ENCODE data around the gene SLC9A6.

Gene SLC9A6

GRCh38 chrX:135982860-135983259 lies 2.4 kb upstream of the SLC9A6 start:
- H3K4me3 ChIP-seq (ENCODE audit: low read depth, low read length) = no peak overlapping the region
- no peaks in the 10 kb centered on the region for H3K27me3 ChIP-seq (ENCODE audit: control insufficient read depth, insufficient read depth, low read length)
- no peaks in the 10 kb centered on the region for H3K36me3 ChIP-seq (ENCODE audit: control insufficient read depth, insufficient read depth, low read length)
- H3K9me3 ChIP-seq (ENCODE audit: control insufficient read depth, insufficient read depth, low read depth, low read length) = no peaks in the 10 kb centered on the region
- H3K4me1 ChIP-seq (ENCODE audit: control insufficient read depth, insufficient read depth, low read length) = peaks cover 16% of the 10 kb centered on the region
- H3K27ac ChIP-seq (ENCODE audit: low read depth, low read length) = no peak overlapping the region
- H3K9ac ChIP-seq (ENCODE audit: low read length) = no peak overlapping the region

DNA sequence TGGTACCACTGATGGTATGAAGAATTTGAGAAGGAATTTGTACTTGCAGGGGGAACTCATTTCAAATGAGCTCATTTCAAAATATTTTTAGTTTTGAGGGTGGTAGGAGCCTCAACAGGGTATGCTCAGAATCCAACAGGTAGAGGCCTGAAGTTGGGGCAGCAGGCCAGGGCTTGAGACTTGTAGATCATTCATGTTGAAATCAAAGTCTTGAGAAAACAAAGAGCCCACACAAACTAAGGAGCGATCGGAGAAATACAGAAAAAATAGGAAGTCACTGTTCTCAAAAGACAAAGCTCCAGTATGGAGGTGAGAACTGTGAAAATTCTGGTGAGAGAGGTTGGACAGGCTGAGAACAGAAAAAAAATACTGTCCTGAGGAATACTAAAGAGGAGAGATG lies 979 bp upstream of the SLC9A6 start:
- no peak overlapping the region for H3K9ac ChIP-seq (ENCODE audit: low read length)
- H3K4me3 ChIP-seq (ENCODE audit: low read depth, low read length) = peak overlapping the region; percentile 98

GRCh38 chrX:135984791-135985156 lies 461 bp upstream of the SLC9A6 start:
- Histone ChIP-seq H3K36me3 (ENCODE audit: control insufficient read depth, insufficient read depth, low read length) (no peaks in the 10 kb centered on the region), H3K9ac (ENCODE audit: low read length) (peak overlapping the region; percentile 61), H3K27ac (ENCODE audit: low read depth, low read length) (0 out of 2 replicates have a peak overlapping the region, but pooled peaks have one; percentile 2), H3K9me3 (ENCODE audit: control insufficient read depth, insufficient read depth, low read depth, low read length) (no peaks in the 10 kb centered on the region), H3K4me3 (ENCODE audit: low read depth, low read length) (peak overlapping the region; percentile 98), H3K27me3 (ENCODE audit: control insufficient read depth, insufficient read depth, low read length) (no peaks in the 10 kb centered on the region), H3K4me1 (ENCODE audit: control insufficient read depth, insufficient read depth, low read length) (peaks cover 16% of the 10 kb centered on the region)

More for the DNA sequence above, 979 bp upstream of the SLC9A6 start:
- no peaks in the 10 kb centered on the region for H3K9me3 ChIP-seq (ENCODE audit: control insufficient read depth, insufficient read depth, low read depth, low read length)
- H3K36me3 ChIP-seq (ENCODE audit: control insufficient read depth, insufficient read depth, low read length) = no peaks in the 10 kb centered on the region
- H3K27me3 ChIP-seq (ENCODE audit: control insufficient read depth, insufficient read depth, low read length) = no peaks in the 10 kb centered on the region
- no peak overlapping the region for H3K27ac ChIP-seq (ENCODE audit: low read depth, low read length)
- peaks cover 16% of the 10 kb centered on the region for H3K4me1 ChIP-seq (ENCODE audit: control insufficient read depth, insufficient read depth, low read length)

- Histone ChIP-seq H3K4me1 (ENCODE audit: control insufficient read depth, insufficient read depth, low read length) (peaks cover 16% of the 10 kb centered on the region), H3K4me3 (ENCODE audit: low read depth, low read length) (peak overlapping the region; percentile 98), H3K27me3 (ENCODE audit: control insufficient read depth, insufficient read depth, low read length) (no peaks in the 10 kb centered on the region), H3K27ac (ENCODE audit: low read depth, low read length) (no peak overlapping the region), H3K9me3 (ENCODE audit: control insufficient read depth, insufficient read depth, low read depth, low read length) (no peaks in the 10 kb centered on the region), H3K9ac (ENCODE audit: low read length) (peak overlapping the region; percentile 91), H3K36me3 (ENCODE audit: control insufficient read depth, insufficient read depth, low read length) (no peaks in the 10 kb centered on the region)
Measured at GRCh38 chrX:135985973-135986310, 707 bp downstream of the SLC9A6 start.

GRCh38 chrX:135988245-135988644 lies 3.0 kb downstream of the SLC9A6 start:
- Histone ChIP-seq H3K4me1 (ENCODE audit: control insufficient read depth, insufficient read depth, low read length) (peaks cover 16% of the 10 kb centered on the region), H3K9me3 (ENCODE audit: control insufficient read depth, insufficient read depth, low read depth, low read length) (no peaks in the 10 kb centered on the region), H3K27me3 (ENCODE audit: control insufficient read depth, insufficient read depth, low read length) (no peaks in the 10 kb centered on the region), H3K27ac (ENCODE audit: low read depth, low read length) (no peak overlapping the region), H3K36me3 (ENCODE audit: control insufficient read depth, insufficient read depth, low read length) (no peaks in the 10 kb centered on the region), H3K9ac (ENCODE audit: low read length) (no peak overlapping the region), H3K4me3 (ENCODE audit: low read depth, low read length) (no peak overlapping the region)

DNA sequence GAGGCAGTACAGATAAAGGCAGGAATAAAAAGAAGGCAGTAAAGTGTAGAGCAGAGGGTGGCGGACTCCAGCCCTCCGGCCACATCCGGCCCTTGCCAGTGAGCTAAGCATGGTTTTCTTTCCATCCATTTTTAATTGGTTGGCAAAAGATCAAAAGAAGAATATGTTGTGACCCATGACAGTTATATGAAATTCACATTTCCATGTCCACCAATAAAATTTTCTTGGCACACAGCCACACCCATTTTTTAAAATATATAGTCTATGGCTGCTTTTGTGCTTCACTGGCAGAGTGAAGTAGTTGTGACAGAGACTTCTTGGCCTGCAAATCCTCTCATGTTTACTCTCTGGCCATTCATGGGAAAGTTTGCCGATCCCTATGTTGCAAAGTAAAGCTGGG lies 29.8 kb downstream of the SLC9A6 start:
- H3K4me1 ChIP-seq (ENCODE audit: control insufficient read depth, insufficient read depth, low read length) = no peaks in the 10 kb centered on the region
- no peak overlapping the region for H3K4me3 ChIP-seq (ENCODE audit: low read depth, low read length)
- H3K9me3 ChIP-seq (ENCODE audit: control insufficient read depth, insufficient read depth, low read depth, low read length) = no peaks in the 10 kb centered on the region
- H3K27me3 ChIP-seq (ENCODE audit: control insufficient read depth, insufficient read depth, low read length) = no peaks in the 10 kb centered on the region; the same call in 1 of the 2 replicates
- no peak overlapping the region for H3K27ac ChIP-seq (ENCODE audit: low read depth, low read length)
- peaks cover 50% of the 10 kb centered on the region for H3K36me3 ChIP-seq (ENCODE audit: control insufficient read depth, insufficient read depth, low read length)
- no peak overlapping the region for H3K9ac ChIP-seq (ENCODE audit: low read length)

DNA sequence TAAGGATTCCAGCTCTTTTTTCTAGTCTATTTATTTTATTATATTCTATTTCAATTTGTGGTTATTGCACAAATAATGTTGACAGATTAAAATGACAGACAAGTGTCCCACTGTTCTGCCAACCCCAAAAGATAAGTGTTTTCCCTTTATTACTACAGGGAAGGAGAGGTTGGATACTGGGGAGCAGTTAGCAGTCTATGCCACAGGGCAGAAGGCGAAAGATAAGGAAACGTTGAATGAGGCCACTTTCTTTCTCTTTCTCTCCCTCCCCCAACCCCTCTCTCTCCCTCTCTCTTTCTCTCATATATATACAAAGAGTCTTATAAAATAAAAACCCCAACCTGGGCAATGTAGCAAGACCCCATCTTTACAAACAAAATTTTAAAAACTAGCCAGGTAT lies 31.6 kb downstream of the SLC9A6 start:
- no peaks in the 10 kb centered on the region for H3K4me1 ChIP-seq (ENCODE audit: control insufficient read depth, insufficient read depth, low read length)
- no peaks in the 10 kb centered on the region; the same call in 1 of the 2 replicates for H3K27me3 ChIP-seq (ENCODE audit: control insufficient read depth, insufficient read depth, low read length)
- H3K27ac ChIP-seq (ENCODE audit: low read depth, low read length) = no peak overlapping the region
- peaks cover 58% of the 10 kb centered on the region for H3K36me3 ChIP-seq (ENCODE audit: control insufficient read depth, insufficient read depth, low read length)
- no peak overlapping the region for H3K9ac ChIP-seq (ENCODE audit: low read length)
- H3K4me3 ChIP-seq (ENCODE audit: low read depth, low read length) = no peak overlapping the region
- no peaks in the 10 kb centered on the region for H3K9me3 ChIP-seq (ENCODE audit: control insufficient read depth, insufficient read depth, low read depth, low read length)

DNA sequence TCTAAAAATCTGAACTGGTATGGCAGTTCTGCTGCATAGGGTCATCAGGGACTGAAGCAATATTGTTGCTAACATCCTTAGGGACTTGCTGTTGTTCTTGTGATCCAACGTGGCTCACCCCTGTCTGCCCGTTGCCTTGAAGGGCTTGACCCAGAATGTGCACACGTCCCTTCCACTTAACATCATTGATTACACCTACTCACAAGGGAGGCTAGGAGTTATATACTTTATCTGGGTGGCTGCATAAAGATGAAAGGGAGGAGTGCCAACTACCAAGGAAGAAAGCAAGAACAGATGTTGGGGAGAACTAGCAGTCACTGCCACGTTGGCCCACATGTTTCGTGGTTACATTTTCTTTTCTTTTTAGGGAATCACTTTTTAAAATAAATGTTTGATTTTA lies 34.0 kb downstream of the SLC9A6 start:
- Histone ChIP-seq H3K9ac (ENCODE audit: low read length) (no peak overlapping the region), H3K9me3 (ENCODE audit: control insufficient read depth, insufficient read depth, low read depth, low read length) (no peaks in the 10 kb centered on the region), H3K27ac (ENCODE audit: low read depth, low read length) (no peak overlapping the region), H3K4me1 (ENCODE audit: control insufficient read depth, insufficient read depth, low read length) (no peaks in the 10 kb centered on the region), H3K36me3 (ENCODE audit: control insufficient read depth, insufficient read depth, low read length) (peaks cover 46% of the 10 kb centered on the region), H3K27me3 (ENCODE audit: control insufficient read depth, insufficient read depth, low read length) (no peaks in the 10 kb centered on the region; the same call in 1 of the 2 replicates), H3K4me3 (ENCODE audit: low read depth, low read length) (no peak overlapping the region)

DNA sequence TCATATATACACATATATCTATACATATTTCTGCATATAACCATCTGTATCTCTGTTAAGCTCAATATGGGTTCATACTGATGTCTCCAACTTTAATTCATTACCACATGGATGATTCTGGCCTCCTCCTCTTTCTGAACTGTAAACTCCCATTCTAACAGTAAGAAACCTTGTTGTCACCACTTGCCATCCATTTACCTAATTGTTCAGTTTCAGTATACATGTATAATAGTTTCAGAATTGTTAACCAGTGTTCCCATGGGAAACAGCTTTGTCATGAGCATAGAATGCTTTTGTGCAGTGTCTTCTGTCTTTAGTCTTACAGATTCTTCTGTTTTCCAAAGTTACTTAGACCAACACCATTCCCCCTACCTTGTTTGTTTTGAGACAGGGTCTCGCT lies 35.9 kb downstream of the SLC9A6 start:
- H3K27ac ChIP-seq (ENCODE audit: low read depth, low read length) = no peak overlapping the region
- H3K4me1 ChIP-seq (ENCODE audit: control insufficient read depth, insufficient read depth, low read length) = no peaks in the 10 kb centered on the region
- H3K9ac ChIP-seq (ENCODE audit: low read length) = no peak overlapping the region
- H3K27me3 ChIP-seq (ENCODE audit: control insufficient read depth, insufficient read depth, low read length) = no peaks in the 10 kb centered on the region; the same call in 1 of the 2 replicates
- H3K4me3 ChIP-seq (ENCODE audit: low read depth, low read length) = no peak overlapping the region
- H3K9me3 ChIP-seq (ENCODE audit: control insufficient read depth, insufficient read depth, low read depth, low read length) = no peaks in the 10 kb centered on the region
- H3K36me3 ChIP-seq (ENCODE audit: control insufficient read depth, insufficient read depth, low read length) = peaks cover 48% of the 10 kb centered on the region

DNA sequence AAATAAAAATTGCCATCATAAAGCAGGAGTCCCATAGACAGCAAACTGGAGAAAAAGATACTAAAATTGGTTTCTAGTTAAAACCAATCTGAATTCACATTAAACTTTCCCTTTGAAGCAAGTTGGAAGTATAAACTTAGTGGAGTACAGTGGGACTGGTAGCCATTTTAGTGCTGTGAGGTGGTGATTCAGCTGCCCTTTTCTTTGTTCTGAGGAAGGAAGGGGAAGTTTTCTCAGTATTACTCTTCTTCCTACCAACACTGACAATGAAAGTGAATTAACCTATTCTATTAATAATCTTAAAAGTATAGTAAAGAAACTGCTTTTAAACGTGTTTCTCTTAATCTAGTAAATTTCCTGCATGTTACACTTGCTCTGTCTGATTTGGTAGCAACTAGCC lies 36.7 kb downstream of the SLC9A6 start:
- Histone ChIP-seq H3K9ac (ENCODE audit: low read length) (no peak overlapping the region), H3K4me1 (ENCODE audit: control insufficient read depth, insufficient read depth, low read length) (no peaks in the 10 kb centered on the region), H3K36me3 (ENCODE audit: control insufficient read depth, insufficient read depth, low read length) (peaks cover 48% of the 10 kb centered on the region), H3K4me3 (ENCODE audit: low read depth, low read length) (no peak overlapping the region), H3K27ac (ENCODE audit: low read depth, low read length) (no peak overlapping the region), H3K27me3 (ENCODE audit: control insufficient read depth, insufficient read depth, low read length) (no peaks in the 10 kb centered on the region; the same call in 1 of the 2 replicates), H3K9me3 (ENCODE audit: control insufficient read depth, insufficient read depth, low read depth, low read length) (no peaks in the 10 kb centered on the region)

DNA sequence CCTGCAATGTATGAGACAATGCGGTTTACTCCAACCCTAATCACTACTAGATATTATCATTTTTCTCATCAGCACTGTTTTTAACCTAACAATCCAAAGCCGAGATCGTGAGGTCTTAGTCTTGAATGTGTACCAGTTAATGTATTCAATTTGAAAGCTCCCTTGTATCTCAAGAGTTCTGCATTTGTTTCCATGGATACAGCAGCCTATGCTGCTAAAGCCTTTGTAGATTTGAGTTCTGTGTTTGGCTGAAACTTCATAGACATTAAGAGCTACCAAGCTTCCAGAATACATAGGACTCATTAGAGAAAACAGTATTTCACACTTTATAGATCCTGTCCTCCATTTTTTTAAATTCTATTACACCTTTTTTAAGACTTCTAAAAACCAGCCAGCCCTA lies 39.9 kb downstream of the SLC9A6 start:
- Histone ChIP-seq H3K27ac (ENCODE audit: low read depth, low read length) (no peak overlapping the region), H3K4me3 (ENCODE audit: low read depth, low read length) (no peak overlapping the region), H3K9ac (ENCODE audit: low read length) (no peak overlapping the region), H3K4me1 (ENCODE audit: control insufficient read depth, insufficient read depth, low read length) (no peaks in the 10 kb centered on the region), H3K27me3 (ENCODE audit: control insufficient read depth, insufficient read depth, low read length) (no peaks in the 10 kb centered on the region; the same call in 1 of the 2 replicates), H3K9me3 (ENCODE audit: control insufficient read depth, insufficient read depth, low read depth, low read length) (no peaks in the 10 kb centered on the region), H3K36me3 (ENCODE audit: control insufficient read depth, insufficient read depth, low read length) (peaks cover 36% of the 10 kb centered on the region)

Measured in HUES6 (cell line).